Liver (tissue), 9 donors: ENCODE data around the gene NEAT1. TPM values are rescaled to one million over a fixed set of nuclear protein-coding genes. Genes with fewer than 3 reads are reported as not detected.

Experiments used
- DNase-seq: peaks from one replicate; pipeline ENCODE4 v3.0.0-alpha.2; 2017; ENCODE audit warnings: low spot score
- H3K27ac ChIP-seq, 2 donors: one replicate each; pipeline ENCODE4 v1.7.0; 2013; ENCODE audit warnings: inconsistent platforms in 2 of 2, low read length in 2 of 2, control low read depth in 1 of 2, low read depth in 1 of 2, mild to moderate bottlenecking in 1 of 2
- H3K27me3 ChIP-seq, 4 donors: one replicate each; pipeline versions ENCODE4 v1.6.1 to v1.7.0; 2013; ENCODE audit warnings: low read length in 3 of 4, inconsistent platforms in 1 of 4, mild to moderate bottlenecking in 1 of 4, moderate library complexity in 1 of 4; ENCODE audit not compliant: control insufficient read depth in 4 of 4, insufficient read depth in 4 of 4
- H3K36me3 ChIP-seq, 4 donors: one replicate each; pipeline versions ENCODE4 v1.6.1 to v1.7.0; 2013; ENCODE audit warnings: low read length in 3 of 4, mild to moderate bottlenecking in 3 of 4, low read depth in 1 of 4, moderate library complexity in 1 of 4; ENCODE audit not compliant: control insufficient read depth in 4 of 4, insufficient read depth in 3 of 4
- H3K4me1 ChIP-seq, 4 donors: one replicate each; pipeline versions ENCODE4 v1.6.1 to v1.7.0; 2013; ENCODE audit warnings: low read length in 3 of 4, mild to moderate bottlenecking in 3 of 4, moderate library complexity in 1 of 4; ENCODE audit not compliant: control insufficient read depth in 4 of 4, insufficient read depth in 4 of 4
- H3K4me3 ChIP-seq, 3 donors: one replicate each; pipeline versions ENCODE4 v1.6.1 to v1.7.0; 2013; ENCODE audit warnings: low read length in 3 of 3, control low read depth in 1 of 3, low read depth in 1 of 3, mild to moderate bottlenecking in 1 of 3
- H3K9ac ChIP-seq, 2 donors: one replicate each; pipeline ENCODE4 v1.7.0; 2013; ENCODE audit warnings: low read length in 2 of 2, mild to moderate bottlenecking in 2 of 2, moderate library complexity in 2 of 2, control low read depth in 1 of 2, low read depth in 1 of 2
- H3K9me3 ChIP-seq, 4 donors: one replicate each; pipeline versions ENCODE4 v1.6.1 to v1.7.0; 2013; ENCODE audit warnings: low read length in 3 of 4; ENCODE audit not compliant: control insufficient read depth in 4 of 4
- ATF3 ChIP-seq: IDR thresholded peaks from 2 replicates; pipeline ENCODE4 v1.6.1; 2016; ENCODE audit warnings: antibody characterized with exemption
- CTCF ChIP-seq: fragments of 150-350 bp; IDR thresholded peaks from 2 replicates; pipeline ENCODE4 v1.5.1; 2017; ENCODE audit warnings: improper control_type of control experiment, low read depth, low read length; ENCODE audit not compliant: missing input control
- EGR1 ChIP-seq, 2 donors: IDR thresholded peaks; 2 replicates each; pipeline ENCODE4 v1.6.1; 2016 to 2018; ENCODE audit warnings: antibody characterized with exemption in 2 of 2, low read depth in 2 of 2
- FOXA1 ChIP-seq: IDR thresholded peaks from 2 replicates; pipeline ENCODE4 v1.6.1; 2016; ENCODE audit warnings: antibody characterized with exemption
- FOXA2 ChIP-seq: IDR thresholded peaks from 2 replicates; pipeline ENCODE4 v1.6.1; 2016; ENCODE audit warnings: antibody characterized with exemption
- GABPA ChIP-seq, 2 donors: IDR thresholded peaks in 1 of 2; conservative IDR thresholded peaks in 1 of 2; 2 replicates each; pipeline ENCODE4 v1.6.1; 2016; ENCODE audit warnings: antibody characterized with exemption in 2 of 2, mild to moderate bottlenecking in 1 of 2, moderate library complexity in 1 of 2
- HNF4A ChIP-seq, 2 donors: conservative IDR thresholded peaks; 2 replicates each; pipeline ENCODE4 v1.6.1; 2016; ENCODE audit warnings: antibody characterized with exemption in 2 of 2, mild to moderate bottlenecking in 2 of 2
- HNF4G ChIP-seq: IDR thresholded peaks from 2 replicates; pipeline ENCODE4 v1.6.1; 2016; ENCODE audit warnings: antibody characterized with exemption
- JUND ChIP-seq, 2 donors: IDR thresholded peaks; 2 replicates each; pipeline ENCODE4 v1.6.1; 2016; ENCODE audit warnings: antibody characterized with exemption in 2 of 2
- MAX ChIP-seq: IDR thresholded peaks from 2 replicates; pipeline ENCODE4 v1.6.1; 2016; ENCODE audit warnings: antibody characterized with exemption
- NR2F2 ChIP-seq: IDR thresholded peaks from 2 replicates; pipeline ENCODE4 v1.6.1; 2016; ENCODE audit warnings: antibody characterized with exemption
- RAD21 ChIP-seq, 2 donors: IDR thresholded peaks; 2 replicates each; pipeline ENCODE4 v1.6.1; 2016; ENCODE audit warnings: antibody characterized with exemption in 2 of 2, mild to moderate bottlenecking in 2 of 2
- REST ChIP-seq: IDR thresholded peaks from 2 replicates; pipeline ENCODE4 v1.6.1; 2016; ENCODE audit warnings: antibody characterized with exemption, mild to moderate bottlenecking
- RXRA ChIP-seq, 2 donors: IDR thresholded peaks; 2 replicates each; pipeline ENCODE4 v1.6.1; 2017 to 2018; ENCODE audit warnings: antibody characterized with exemption in 2 of 2, mild to moderate bottlenecking in 1 of 2
- SP1 ChIP-seq: IDR thresholded peaks from 2 replicates; pipeline ENCODE4 v1.6.1; 2018; ENCODE audit warnings: antibody characterized with exemption, mild to moderate bottlenecking
- TAF1 ChIP-seq: conservative IDR thresholded peaks from 2 replicates; pipeline ENCODE4 v1.6.1; 2016; ENCODE audit warnings: antibody characterized with exemption, mild to moderate bottlenecking
- YY1 ChIP-seq: IDR thresholded peaks from 2 replicates; pipeline ENCODE4 v1.6.1; 2016; ENCODE audit warnings: antibody characterized with exemption, mild to moderate bottlenecking
- ZBTB33 ChIP-seq: IDR thresholded peaks from 2 replicates; pipeline ENCODE4 v1.6.1; 2016; ENCODE audit warnings: antibody characterized with exemption
- WGBS: extraction: QIAGEN DNeasy Blood & Tissue Kit; methylation state at CpG from one replicate; pipeline ENCODE4 v1.1.7; 2013; 5-methylcytosine and 5-hydroxymethylcytosine counted together
- polyA plus RNA-seq, 2 donors: library from polyadenylated mRNA; stranded (reverse) in 1 of 2; unstranded in 1 of 2; fragments of 200-250 nt in 1 of 2; fragments of >200 nt in 1 of 2; fragmentation: Nextera tagmentation in 1 of 2; extraction: Ambion mirVana in 1 of 2; gene quantifications; one replicate each; pipeline versions ENCODE4 v1.2.1 to v1.2.3, GENCODE V29; 2013 to 2015
- total RNA-seq, 2 donors: library from RNA; depleted of rRNA; stranded (reverse); fragments of >200 nt; gene quantifications; one replicate each; pipeline ENCODE4 v1.2.3, GENCODE V29; 2014
- donor health status: healthy.
- donor health status: healthy.
- donor health status: healthy.
- donor health status: healthy.
- donor health status: healthy.

Gene NEAT1
- total and polyA plus RNA-seq, 4 donors: 29.6 to 1,968 (median 80.8) TPM

- H3K4me3 ChIP-seq: peak overlapping the region; percentile 71 to 99 (median 73)
- no peaks in the 10 kb centered on the region for H3K27me3 ChIP-seq
- no peaks in the 10 kb centered on the region for H3K36me3 ChIP-seq
- H3K9me3 ChIP-seq: no peaks in the 10 kb centered on the region
- H3K9ac ChIP-seq: peak overlapping the region; percentile 87 to 100
- TF ChIP-seq TAF1: peak; percentile 65
- TF ChIP-seq FOXA2: no peak
- TF ChIP-seq HNF4G: no peak
- TF ChIP-seq REST: peak; percentile 87
- peak in 1 of 2 donors; percentile 73 for TF ChIP-seq GABPA (IDR thresholded peaks at IDR 0.05 in 1 of 2, conservative IDR thresholded peaks at IDR 0.05 in 1 of 2)
- no peak for TF ChIP-seq ZBTB33
- TF ChIP-seq CTCF: no peak
- TF ChIP-seq EGR1 (IDR thresholded peaks at IDR 0.05; ENCODE audit: low read depth in 2 of 2): peak in 1 of 2 donors; percentile 68
- TF ChIP-seq SP1: no peak
- TF ChIP-seq MAX: peak; percentile 34
- TF ChIP-seq RXRA (IDR thresholded peaks at IDR 0.05): peak in 1 of 2 donors; percentile 38
- TF ChIP-seq JUND (IDR thresholded peaks at IDR 0.05): peak; percentile 83 to 94
- TF ChIP-seq NR2F2: no peak
- no peak for TF ChIP-seq ATF3
- TF ChIP-seq YY1: peak; percentile 75
- TF ChIP-seq RAD21 (IDR thresholded peaks at IDR 0.05): peak in 1 of 2 donors; percentile 37
- no peak for TF ChIP-seq FOXA1
- TF ChIP-seq HNF4A (conservative IDR thresholded peaks at IDR 0.05): peak in 1 of 2 donors; percentile 71
- H3K27ac ChIP-seq: peak overlapping the region; percentile 98 to 100
- under 1% methylated on average over 60 of the region's 60 CpGs for WGBS
- peak; percentile 96 for DNase-seq
- H3K4me1 ChIP-seq: peaks cover 7 to 27% (median 20%) of the 10 kb centered on the region in 4 donors
Observed at GRCh38 chr11:65477149-65477965, 54.8 kb downstream of the NEAT1 start.
